Pancreas (tissue), 10 donors: ENCODE measurements around the gene WWC1. TPM values are rescaled to one million over a fixed set of nuclear protein-coding genes. Genes with fewer than 3 reads are reported as not detected.

Experiments used
- ATAC-seq, 4 donors: fragments of 200-7000 bp; cut with Tn5 transposase; one replicate each; pipeline versions ENCODE4 v1.8.0 to v1.9.1; 2020; ENCODE audit warnings: mild to moderate bottlenecking in 4 of 4, moderate library complexity in 4 of 4
- DNase-seq, 6 donors: peaks; one replicate each; pipeline ENCODE4 v3.0.0-alpha.2; 2020
- FAIRE-seq: peaks from 2 replicates; lab custom pipeline; 2012; peaks lifted over from hg19 to GRCh38; lab: Jason Lieb, UNC
- H3K27ac ChIP-seq, 4 donors: fragments of 200-600 bp; sonication (generic); 1 replicate in 3 of 4; 2 replicates in 1 of 4; pipeline versions ENCODE4 v1.5.0 to v1.8.0; 2020
- H3K27me3 ChIP-seq, 4 donors: fragments of 200-600 bp; one replicate each; pipeline ENCODE4 v1.8.0; 2021
- H3K36me3 ChIP-seq, 3 donors: fragments of 200-600 bp; sonication (generic) in 1 of 3; one replicate each; pipeline versions ENCODE4 v1.5.0 to v1.8.0; 2020 to 2021
- H3K4me1 ChIP-seq, 3 donors: fragments of 200-600 bp; one replicate each; pipeline ENCODE4 v1.8.0; 2021
- H3K4me3 ChIP-seq, 4 donors: fragments of 200-600 bp; sonication (generic) in 2 of 4; one replicate each; pipeline versions ENCODE4 v1.5.0 to v1.8.0; 2020 to 2021
- H3K9me3 ChIP-seq, 4 donors: fragments of 200-600 bp; one replicate each; pipeline ENCODE4 v1.8.0; 2021
- CTCF ChIP-seq, 4 donors: fragments of 200-600 bp; sonication (generic) in 3 of 4; IDR thresholded peaks; one replicate each; pipeline versions ENCODE4 v1.5.0 to v1.8.0; 2021; ENCODE audit warnings: antibody characterized with exemption in 4 of 4
- WGBS, 2 donors: extraction: QIAGEN DNeasy Blood & Tissue Kit; methylation state at CpG; one replicate each; pipeline ENCODE4 v1.1.7; 2013; 5-methylcytosine and 5-hydroxymethylcytosine counted together
- intact Hi-C, 3 donors: fragments of 100-400 bp; cut with DNase I; formaldehyde crosslinking; loops; one replicate each; pipeline versions ENCODE4 v1.11.1 to v1.14.2; 2022
- polyA plus RNA-seq, 2 donors: library from polyadenylated mRNA; stranded (reverse); fragments of 200-250 nt; gene quantifications; one replicate each; pipeline ENCODE4 v1.2.3, GENCODE V29; 2013
- total RNA-seq, 6 donors: library from RNA; stranded (reverse); fragmentation: NEBNext Ultra II Directional in 4 of 6; extraction: Animal tissue kit (Norgen Biotek cat#: 25700) in 4 of 6; gene quantifications; one replicate each; pipeline versions ENCODE4 v1.2.1 to v1.2.4, GENCODE V29; 2021 to 2023
- donor health status: healthy with polysubstance abuse.
- donor health status: DM: no; HTN: no; CAD: no; lungs with moderate emphysema.
- donor health status: DM: no; HTN: no; CAD: no.
- donor health status: control.
- donor health status: control.
- donor health status: Bipolar disorder and iron deficiency.
- donor health status: DM: yes; HTN: yes; CAD: no.
- donor health status: DM: no; HTN: no; CAD: no.
- donor health status: DM: no; HTN: no; CAD: no.
- donor health status: DM: yes; HTN: yes; CAD: no.

The WWC1 gene
- total and polyA plus RNA-seq, 8 donors, result 35.0 to 54.2 (median 38.7) TPM

DNA sequence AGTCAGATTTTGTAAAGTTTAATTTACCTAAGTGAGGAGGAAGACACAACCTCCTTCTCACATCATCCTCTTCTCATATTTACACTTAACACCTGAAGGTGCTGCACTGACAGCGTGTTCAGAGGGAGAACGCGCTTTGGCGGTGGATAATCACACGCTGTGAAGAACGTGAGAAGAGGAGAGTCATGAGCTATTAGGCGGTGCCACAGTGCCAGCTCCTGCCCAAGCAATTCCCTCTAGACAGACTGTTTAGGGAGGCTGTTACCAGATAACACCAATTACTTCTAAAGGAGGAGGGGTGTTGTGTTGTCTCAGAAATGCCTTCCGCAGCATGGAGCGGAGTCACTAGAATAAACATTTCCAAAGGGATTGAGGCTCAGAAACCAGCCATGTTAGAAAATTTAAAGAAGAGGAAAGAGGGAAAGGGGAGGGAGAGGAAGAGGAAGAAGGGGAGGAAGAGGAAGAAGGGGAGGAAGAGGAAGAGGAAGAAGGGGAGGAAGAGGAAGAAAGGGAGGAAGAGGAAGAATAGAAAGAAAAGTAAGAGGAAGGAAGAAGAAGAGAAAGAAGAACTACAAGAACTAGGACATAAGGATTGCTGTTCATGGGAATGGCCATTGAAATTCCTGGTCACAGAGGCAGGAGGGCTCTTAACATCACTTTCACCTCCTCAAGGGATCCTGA is 37.3 kb upstream of the WWC1 start:
- Histone ChIP-seq H3K4me3 (no peak overlapping the region), H3K27ac (no peak overlapping the region), H3K36me3 (no peaks in the 10 kb centered on the region), H3K9me3 (no peaks in the 10 kb centered on the region), H3K27me3 (no peaks in the 10 kb centered on the region), H3K4me1 (no peaks in the 10 kb centered on the region)
- FAIRE-seq (no peak), ATAC-seq (no peak), DNase-seq (no peak)
- intact Hi-C loops, result no loop called here
- no peak for TF ChIP-seq CTCF (IDR thresholded peaks at IDR 0.05)
- 62 to 74% methylated on average over 9 of the region's 9 CpGs for WGBS, 2 donors

DNA sequence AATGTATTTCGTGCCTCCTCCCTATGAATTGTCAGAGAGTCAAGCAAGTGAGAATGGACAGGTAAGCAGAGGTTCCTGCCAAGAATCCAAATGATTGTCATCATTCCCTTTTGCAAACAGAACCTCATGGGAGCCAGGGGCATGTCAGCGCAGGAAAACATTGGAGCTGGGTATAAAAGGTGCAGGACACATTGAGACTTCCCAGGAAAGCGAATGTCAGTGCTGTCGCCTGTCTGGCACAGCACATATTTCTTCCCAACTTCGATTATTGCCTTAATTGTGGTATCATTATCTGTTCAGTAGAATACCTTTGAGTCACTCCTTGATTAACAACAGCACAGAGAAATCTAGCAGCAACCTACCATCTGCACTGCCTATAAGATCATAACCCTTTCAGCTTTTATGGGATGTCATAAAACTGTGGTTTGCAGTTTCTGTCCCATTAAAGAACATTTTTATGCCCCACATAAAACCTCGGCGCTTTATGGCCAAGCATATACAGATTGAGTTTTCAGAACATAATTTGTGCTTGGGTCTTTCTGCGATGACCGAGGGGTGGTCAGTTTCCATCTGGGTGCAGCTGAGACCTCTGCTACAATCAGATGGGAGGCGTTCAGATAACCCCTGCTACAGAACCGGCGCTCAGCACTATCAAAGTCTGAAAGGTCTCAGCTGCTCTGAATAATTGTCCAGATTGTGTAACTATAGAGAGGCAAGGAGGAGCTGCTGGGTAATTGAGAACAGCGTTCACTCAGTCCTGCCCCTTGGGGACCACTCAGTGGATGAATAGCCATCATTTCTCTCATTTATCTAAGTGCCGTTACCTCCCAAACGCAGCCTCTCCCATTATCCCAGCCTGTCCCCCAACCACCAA is 30.9 kb upstream of the WWC1 start:
- TF ChIP-seq CTCF (IDR thresholded peaks at IDR 0.05), result no peak
- Histone ChIP-seq H3K27me3 (no peaks in the 10 kb centered on the region), H3K4me3 (no peak overlapping the region), H3K36me3 (no peaks in the 10 kb centered on the region), H3K9me3 (no peaks in the 10 kb centered on the region), H3K27ac (no peak overlapping the region), H3K4me1 (no peaks in the 10 kb centered on the region)
- intact Hi-C loops, result no loop called here
- DNase-seq (no peak), ATAC-seq (peak in 1 of 4 donors; percentile 32), FAIRE-seq (no peak)
- 74 to 77% methylated on average over 15 of the region's 15 CpGs for WGBS, 2 donors

GRCh38 chr5:168261227-168261571 is 30.2 kb upstream of the WWC1 start:
- intact Hi-C loops, result no loop called here
- Histone ChIP-seq H3K27me3 (no peaks in the 10 kb centered on the region), H3K36me3 (no peaks in the 10 kb centered on the region), H3K4me3 (no peak overlapping the region), H3K9me3 (no peaks in the 10 kb centered on the region), H3K4me1 (no peaks in the 10 kb centered on the region), H3K27ac (no peak overlapping the region)
- ATAC-seq, result peak in 1 of 4 donors; percentile 34
- no peak for FAIRE-seq
- no peak for TF ChIP-seq CTCF (IDR thresholded peaks at IDR 0.05)
- WGBS, 2 donors, result 38 to 53% methylated on average over 3 of the region's 3 CpGs
- DNase-seq, result no peak

GRCh38 chr5:168262042-168262743 is 29.3 kb upstream of the WWC1 start:
- no peak for DNase-seq
- Histone ChIP-seq H3K4me1 (no peaks in the 10 kb centered on the region), H3K4me3 (no peak overlapping the region), H3K27ac (no peak overlapping the region), H3K9me3 (no peaks in the 10 kb centered on the region), H3K36me3 (no peaks in the 10 kb centered on the region), H3K27me3 (no peaks in the 10 kb centered on the region)
- TF ChIP-seq CTCF (IDR thresholded peaks at IDR 0.05), result no peak
- no peak for FAIRE-seq
- intact Hi-C loops, result no loop called here
- ATAC-seq, result no peak
- WGBS, 2 donors, result 89 to 94% methylated on average over 39 of the region's 39 CpGs
